Activated CD8-positive, alpha-beta memory T cell treated with anti-CD3 and anti-CD28 coated beads, Interleukin-2, amount 50 U/mL, for 1 hour (primary cell): Measurements from ENCODE around the gene ACOT9.
"Not testable (repeated sequence)": the region's sequence is repeated elsewhere in the genome, so short reads cannot be mapped to it uniquely, and the experiment has no call there.

Experiments used
- DNase-seq: peaks from one replicate; pipeline ENCODE4 v3.0.0-alpha.2; 2020; ENCODE audit errors: extremely low read depth

ACOT9 gene

GRCh38 chrX:23765868-23766267 lies 22.8 kb upstream of the ACOT9 start:
- no peak for DNase-seq

DNA sequence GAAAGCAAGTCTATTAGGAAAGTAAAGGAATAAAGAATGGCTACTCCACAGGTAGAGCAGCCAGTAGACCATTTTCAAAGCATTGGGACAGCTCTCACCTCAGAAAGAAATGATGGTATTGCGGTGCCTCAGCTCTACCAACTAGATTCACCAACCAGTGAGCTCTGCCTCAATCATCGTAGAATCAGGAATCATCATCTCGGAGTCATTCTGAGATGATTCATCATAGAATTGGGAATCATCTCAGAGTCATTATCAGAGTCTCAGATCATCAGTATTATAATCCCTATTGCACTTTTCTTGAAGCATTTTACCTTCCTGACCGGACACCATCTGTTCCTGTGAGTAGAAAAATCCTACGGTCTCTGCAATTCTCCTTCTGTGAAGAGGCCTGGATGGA lies 22.4 kb upstream of the ACOT9 start:
- no peak for DNase-seq

- no peak for DNase-seq
Measured at GRCh38 chrX:23764188-23764984, 21.3 kb upstream of the ACOT9 start.

DNA sequence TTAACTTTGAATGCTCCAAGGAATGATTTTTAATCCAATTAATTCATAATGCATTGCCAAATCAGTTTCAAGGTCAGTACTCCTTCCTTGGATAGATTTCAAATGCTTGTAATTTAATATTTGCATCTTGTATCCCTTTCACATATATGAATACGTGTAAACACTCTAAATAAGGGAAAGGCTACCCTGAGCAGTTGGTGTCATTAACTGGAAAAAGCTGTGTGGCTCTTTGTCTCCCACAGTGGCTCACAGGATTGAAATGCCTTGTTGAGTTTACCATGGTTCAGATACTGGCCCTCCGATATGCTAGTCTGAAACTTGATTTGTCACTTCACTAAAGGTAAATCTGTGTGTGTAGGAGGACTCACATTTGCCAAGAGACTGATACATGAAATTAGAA lies 16.7 kb upstream of the ACOT9 start:
- DNase-seq, result no peak

- DNase-seq, result peak; percentile 32
Measured at GRCh38 chrX:23756165-23756564, 13.1 kb upstream of the ACOT9 start.

GRCh38 chrX:23754664-23755063 lies 11.6 kb upstream of the ACOT9 start:
- DNase-seq, result no peak

DNA sequence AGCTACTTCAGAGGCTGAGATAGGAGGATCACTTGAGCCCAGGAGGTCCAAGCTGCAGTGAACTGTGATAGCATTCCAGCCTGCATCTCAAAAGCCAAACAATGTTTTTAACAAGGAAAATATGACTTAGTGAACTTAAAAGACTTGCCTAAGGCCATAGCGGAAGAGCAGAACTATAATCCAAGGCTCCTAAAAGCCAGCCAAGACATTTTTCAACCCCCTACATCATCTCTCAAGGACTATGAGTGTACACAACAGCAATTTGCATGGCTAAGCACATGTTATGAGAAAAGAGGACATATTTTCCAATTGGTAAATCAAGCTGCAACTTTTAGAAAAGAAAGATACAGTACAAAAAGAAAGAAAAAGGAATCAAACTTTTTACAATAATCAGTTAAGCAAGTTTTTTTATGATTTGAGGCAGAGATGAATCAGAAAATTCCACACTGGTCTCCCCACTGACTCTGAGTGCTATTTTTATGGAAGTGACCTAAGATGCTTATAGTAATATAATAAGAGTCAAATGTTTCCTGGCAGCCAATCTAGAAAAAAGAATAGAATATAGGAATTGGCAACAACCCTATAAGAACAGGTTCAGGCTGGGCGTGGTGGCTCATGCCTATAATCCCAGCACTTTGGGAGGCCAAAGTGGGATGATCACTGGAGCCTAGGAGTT lies 9.8 kb upstream of the ACOT9 start:
- DNase-seq, result no peak

GRCh38 chrX:23749576-23749975 lies 6.5 kb upstream of the ACOT9 start:
- no peak for DNase-seq

DNA sequence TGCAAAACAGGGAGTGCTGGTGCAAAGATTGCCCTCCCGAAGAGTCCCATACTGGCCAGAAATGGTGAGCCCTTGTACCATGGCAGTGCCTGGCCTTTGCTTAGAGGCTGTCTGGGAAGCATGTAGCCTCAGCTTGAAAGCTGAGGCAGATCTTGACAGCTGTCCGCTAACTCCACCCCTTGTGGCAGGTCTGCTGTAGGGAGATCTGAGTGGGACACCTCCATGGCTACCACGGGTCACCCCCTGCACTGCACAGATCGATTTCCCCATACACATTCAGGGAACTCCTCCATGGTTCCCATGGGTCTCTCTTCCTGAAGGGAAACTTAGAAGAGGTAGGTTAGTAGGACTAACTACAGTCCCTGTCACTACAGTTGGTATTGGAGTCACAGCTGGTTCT lies 6.1 kb upstream of the ACOT9 start:
- no peak for DNase-seq

DNA sequence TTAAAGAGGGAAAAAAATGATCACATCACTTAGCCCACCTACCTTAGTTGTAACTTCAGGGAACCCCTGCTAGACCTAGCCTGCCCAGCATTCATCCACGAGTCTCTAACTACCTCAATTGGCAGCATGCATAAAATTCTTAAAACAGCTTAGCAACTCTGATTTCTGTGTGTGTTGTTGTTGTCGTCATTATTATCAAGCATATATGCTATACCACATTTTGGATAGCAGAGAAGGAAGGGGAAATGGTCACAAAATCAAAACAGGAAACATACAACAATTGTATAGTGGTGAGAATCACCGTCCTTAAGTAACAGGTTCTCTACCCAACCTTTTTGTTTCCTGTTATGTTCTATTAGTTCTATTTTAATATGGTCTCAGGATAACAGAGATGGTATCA lies 2.7 kb upstream of the ACOT9 start:
- no peak for DNase-seq

- DNase-seq, result not testable (repeated sequence)
Measured at GRCh38 chrX:23743623-23743971, 521 bp upstream of the ACOT9 start.

GRCh38 chrX:23742174-23742696 lies 841 bp downstream of the ACOT9 start:
- no peak for DNase-seq

DNA sequence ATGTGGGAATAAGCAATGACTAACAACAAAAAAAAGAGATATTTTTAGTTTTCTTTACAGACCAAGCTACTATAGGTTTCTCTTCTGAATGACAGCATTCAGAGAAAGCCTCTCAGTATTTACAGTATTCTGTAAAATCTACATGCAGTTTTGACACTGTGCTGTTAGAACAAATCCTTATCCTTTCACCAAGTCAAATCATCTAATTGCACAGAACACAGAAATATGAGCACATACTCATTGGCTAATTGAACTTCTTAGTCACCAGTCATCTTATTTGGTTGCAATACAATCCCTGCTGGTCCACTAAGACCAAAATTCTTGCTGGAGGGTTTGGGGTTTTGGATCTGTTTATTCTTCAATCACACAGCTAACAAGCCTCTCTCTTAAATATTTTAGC lies 5.7 kb downstream of the ACOT9 start:
- DNase-seq, result no peak

DNA sequence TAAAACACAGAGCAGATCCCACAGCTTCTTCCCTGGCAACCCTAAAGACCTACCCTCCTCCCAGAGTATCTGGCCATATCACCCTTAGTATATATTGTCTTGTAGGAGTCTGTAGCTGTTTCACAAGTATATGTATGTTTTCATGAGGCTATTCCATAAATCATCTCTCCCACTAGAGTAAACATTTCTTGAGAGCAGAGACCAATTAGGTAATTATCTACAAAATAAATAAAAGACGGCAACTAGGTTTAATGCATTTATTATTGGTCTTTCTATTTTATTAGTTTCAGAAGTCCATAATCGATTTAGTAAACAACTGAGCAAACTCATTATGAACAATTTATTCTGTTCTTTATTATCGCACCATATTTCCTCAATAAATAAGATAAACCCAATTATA lies 7.0 kb downstream of the ACOT9 start:
- DNase-seq, result no peak

- DNase-seq, result no peak
Measured at GRCh38 chrX:23732704-23733103, 10.4 kb downstream of the ACOT9 start.

GRCh38 chrX:23731951-23732350 lies 11.1 kb downstream of the ACOT9 start:
- DNase-seq, result no peak

GRCh38 chrX:23729214-23729613 lies 13.9 kb downstream of the ACOT9 start:
- DNase-seq, result no peak

- DNase-seq, result no peak
Measured at GRCh38 chrX:23727206-23727605, 15.9 kb downstream of the ACOT9 start.

GRCh38 chrX:23726191-23726590 lies 16.9 kb downstream of the ACOT9 start:
- DNase-seq, result no peak

GRCh38 chrX:23720117-23720677 lies 22.9 kb downstream of the ACOT9 start:
- no peak for DNase-seq

DNA sequence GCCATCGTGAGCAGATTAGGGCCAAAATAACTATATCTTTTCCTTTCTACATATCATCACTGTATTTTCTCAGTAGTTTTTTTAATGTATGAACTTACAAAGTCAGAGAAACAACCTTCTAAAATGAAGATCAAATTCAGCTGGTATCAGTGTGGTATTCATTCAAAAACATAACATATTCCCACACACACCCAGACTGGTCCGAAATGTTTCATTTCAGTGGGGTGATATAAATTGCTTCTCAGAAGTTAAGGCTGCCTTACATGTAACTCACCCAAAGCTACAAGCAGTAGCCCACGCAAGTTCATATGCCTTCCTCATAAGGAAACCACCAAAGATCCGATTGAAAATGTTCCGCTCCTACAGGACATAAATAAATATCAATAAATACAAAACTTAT lies 37.8 kb downstream of the ACOT9 start:
- DNase-seq, result no peak

- no peak for DNase-seq
Measured at GRCh38 chrX:23704673-23705206, 38.3 kb downstream of the ACOT9 start.
